C4-2B (cell line): ENCODE data around the gene GRIP2.

Source experiments
- CTCF ChIP-seq: fragments of 450-650 bp; conservative IDR thresholded peaks from 2 replicates; pipeline ENCODE4 v1.5.1; 2017; ENCODE audit warnings: mild to moderate bottlenecking
- ZFX ChIP-seq: fragments of 450-650 bp; IDR thresholded peaks from 2 replicates; pipeline ENCODE4 v1.6.1; 2017

DNA sequence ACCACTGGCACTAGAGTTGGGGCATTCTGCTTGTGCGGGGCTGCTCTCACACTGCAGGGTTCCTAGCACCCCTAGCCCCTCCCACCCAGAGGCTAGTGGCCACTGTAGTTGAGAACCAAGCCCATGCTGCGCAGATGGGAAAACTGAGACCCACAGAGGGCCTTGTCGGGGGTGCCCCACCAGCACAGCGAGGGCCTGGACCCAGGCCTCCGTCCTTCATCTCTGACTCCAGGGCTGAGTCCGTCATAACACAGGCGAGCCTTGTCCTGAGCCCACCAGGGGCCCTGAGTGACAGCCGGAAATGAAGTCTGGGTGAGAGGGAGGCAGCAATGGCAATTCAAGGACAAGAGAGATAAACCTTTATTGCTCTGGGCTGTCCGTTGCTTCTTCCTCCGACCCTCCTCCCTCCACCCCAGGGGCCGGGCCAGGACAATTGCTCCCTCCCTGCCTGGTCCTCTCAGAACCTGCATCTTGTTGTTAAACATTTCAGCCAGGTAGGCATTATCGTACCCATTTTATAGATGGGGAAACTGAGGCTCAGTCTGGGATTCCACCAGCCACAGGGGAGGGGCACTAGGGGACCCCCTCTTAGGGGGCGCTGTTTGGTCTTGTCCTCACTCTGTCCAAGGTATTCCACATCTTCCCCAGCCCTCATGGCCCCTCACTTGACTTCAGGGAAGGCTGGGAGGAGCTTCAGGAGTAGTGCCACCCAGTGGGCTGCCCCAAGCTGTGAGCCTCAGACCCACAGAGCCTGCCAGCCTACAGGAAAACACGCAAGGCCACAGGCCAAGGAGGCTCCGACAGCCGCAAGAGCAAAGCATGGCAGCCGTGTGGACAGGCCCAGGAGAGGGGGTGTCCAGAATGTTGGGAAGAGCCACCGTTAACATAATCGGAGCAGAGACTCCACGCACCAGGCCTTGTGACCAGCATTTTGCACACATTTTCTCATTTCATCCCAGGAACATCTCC is 4.4 kb upstream of the GRIP2 start:
- TF ChIP-seq CTCF, result no peak
- TF ChIP-seq ZFX, result no peak
